Fibroblast of mammary gland (primary cell): ENCODE results near the gene P3H3.
"Not testable (repeated sequence)": the region's sequence is repeated elsewhere in the genome, so short reads cannot be mapped to it uniquely, and the experiment has no call there.

Experiments used
- DNase-seq: peaks from one replicate; pipeline ENCODE4 v3.0.0-alpha.2; 2010; ENCODE audit warnings: low read depth
- H3K4me3 ChIP-seq: 2 replicates; pipeline ENCODE4 v1.5.1; 2011; ENCODE audit warnings: low read depth, mild to moderate bottlenecking, low read length, moderate library complexity; ENCODE audit not compliant: control insufficient read depth
- CTCF ChIP-seq: conservative IDR thresholded peaks from 2 replicates; pipeline ENCODE4 v1.5.1; 2011; ENCODE audit warnings: low read depth, low read length, inconsistent platforms; ENCODE audit not compliant: control insufficient read depth, insufficient read depth

Gene P3H3

GRCh38 chr12:6888360-6888759, 60.2 kb downstream of the P3H3 start:
- TF ChIP-seq CTCF, result no peak
- no peak overlapping the region for H3K4me3 ChIP-seq
- no peak for DNase-seq

- H3K4me3 ChIP-seq, DNase-seq: not testable (repeated sequence)
These were observed 60.6 kb downstream of the P3H3 start for GRCh38 chr12:6888794-6889193.
